Pancreas (tissue), 10 donors: Measurements from ENCODE around the gene PDHB. TPM values are rescaled to one million over a fixed set of nuclear protein-coding genes. Genes with fewer than 3 reads are reported as not detected.

ENCODE experiments used
- ATAC-seq, 4 donors: fragments of 200-7000 bp; cut with Tn5 transposase; one replicate each; pipeline versions ENCODE4 v1.8.0 to v1.9.1; 2020; ENCODE audit warnings: mild to moderate bottlenecking in 4 of 4, moderate library complexity in 4 of 4
- DNase-seq, 6 donors: peaks; one replicate each; pipeline ENCODE4 v3.0.0-alpha.2; 2020
- FAIRE-seq: peaks from 2 replicates; lab custom pipeline; 2012; peaks lifted over from hg19 to GRCh38; lab: Jason Lieb, UNC
- H3K27ac ChIP-seq, 4 donors: fragments of 200-600 bp; sonication (generic); 1 replicate in 3 of 4; 2 replicates in 1 of 4; pipeline versions ENCODE4 v1.5.0 to v1.8.0; 2020
- H3K27me3 ChIP-seq, 4 donors: fragments of 200-600 bp; one replicate each; pipeline ENCODE4 v1.8.0; 2021
- H3K36me3 ChIP-seq, 3 donors: fragments of 200-600 bp; sonication (generic) in 1 of 3; one replicate each; pipeline versions ENCODE4 v1.5.0 to v1.8.0; 2020 to 2021
- H3K4me1 ChIP-seq, 3 donors: fragments of 200-600 bp; one replicate each; pipeline ENCODE4 v1.8.0; 2021
- H3K4me3 ChIP-seq, 4 donors: fragments of 200-600 bp; sonication (generic) in 2 of 4; one replicate each; pipeline versions ENCODE4 v1.5.0 to v1.8.0; 2020 to 2021
- H3K9me3 ChIP-seq, 4 donors: fragments of 200-600 bp; one replicate each; pipeline ENCODE4 v1.8.0; 2021
- CTCF ChIP-seq, 4 donors: fragments of 200-600 bp; sonication (generic) in 3 of 4; IDR thresholded peaks; one replicate each; pipeline versions ENCODE4 v1.5.0 to v1.8.0; 2021; ENCODE audit warnings: antibody characterized with exemption in 4 of 4
- WGBS, 2 donors: extraction: QIAGEN DNeasy Blood & Tissue Kit; methylation state at CpG; one replicate each; pipeline ENCODE4 v1.1.7; 2013; 5-methylcytosine and 5-hydroxymethylcytosine counted together
- intact Hi-C, 3 donors: fragments of 100-400 bp; cut with DNase I; formaldehyde crosslinking; loops; one replicate each; pipeline versions ENCODE4 v1.11.1 to v1.14.2; 2022
- polyA plus RNA-seq, 2 donors: library from polyadenylated mRNA; stranded (reverse); fragments of 200-250 nt; gene quantifications; one replicate each; pipeline ENCODE4 v1.2.3, GENCODE V29; 2013
- total RNA-seq, 6 donors: library from RNA; stranded (reverse); fragmentation: NEBNext Ultra II Directional in 4 of 6; extraction: Animal tissue kit (Norgen Biotek cat#: 25700) in 4 of 6; gene quantifications; one replicate each; pipeline versions ENCODE4 v1.2.1 to v1.2.4, GENCODE V29; 2021 to 2023
- donor health status: healthy with polysubstance abuse.
- donor health status: DM: no; HTN: no; CAD: no; lungs with moderate emphysema.
- donor health status: DM: no; HTN: no; CAD: no.
- donor health status: control.
- donor health status: control.
- donor health status: Bipolar disorder and iron deficiency.
- donor health status: DM: yes; HTN: yes; CAD: no.
- donor health status: DM: no; HTN: no; CAD: no.
- donor health status: DM: no; HTN: no; CAD: no.
- donor health status: DM: yes; HTN: yes; CAD: no.

Gene PDHB
- total and polyA plus RNA-seq, 8 donors, result 17.7 to 44.9 (median 25.7) TPM

GRCh38 chr3:58463942-58464271 lies 30.3 kb upstream of the PDHB start:
- WGBS, 2 donors, result 31 to 35% methylated on average over 5 of the region's 5 CpGs
- Histone ChIP-seq H3K36me3 (no peaks in the 10 kb centered on the region), H3K27me3 (no peaks in the 10 kb centered on the region), H3K4me3 (peak overlapping the region in 1 of 4 donors; percentile 37), H3K27ac (no peak overlapping the region), H3K9me3 (no peaks in the 10 kb centered on the region), H3K4me1 (peaks cover 0 to 5% (median 0%) of the 10 kb centered on the region in 3 donors)
- no peak for DNase-seq
- no peak for FAIRE-seq
- no peak for ATAC-seq
- no peak for TF ChIP-seq CTCF (IDR thresholded peaks at IDR 0.05)
- intact Hi-C loops, result loop anchor here in 1 of 3 donors (10.0 kb wide), 1 partner anchor 171 kb away; no protein-coding TSS in a partner anchor

- Histone ChIP-seq H3K4me1 (peaks cover 0 to 5% (median 0%) of the 10 kb centered on the region in 3 donors), H3K27me3 (no peaks in the 10 kb centered on the region), H3K9me3 (no peaks in the 10 kb centered on the region), H3K4me3 (peak overlapping the region in 2 of 4 donors; percentile 11 to 37), H3K27ac (no peak overlapping the region), H3K36me3 (no peaks in the 10 kb centered on the region)
- intact Hi-C loops, result loop anchor here in 1 of 3 donors (10.0 kb wide), 1 partner anchor 171 kb away; no protein-coding TSS in a partner anchor
- ATAC-seq (peak; percentile 85 to 98 (median 98)), FAIRE-seq (no peak), DNase-seq (peak; percentile 56 to 80 (median 72))
- WGBS, 2 donors, result 8 to 10% methylated on average over 18 of the region's 18 CpGs
- TF ChIP-seq CTCF (IDR thresholded peaks at IDR 0.05), result peak; percentile 40 to 77 (median 66)
Measured at GRCh38 chr3:58463181-58463941, 29.7 kb upstream of the PDHB start.

GRCh38 chr3:58462829-58463180 lies 29.2 kb upstream of the PDHB start:
- intact Hi-C loops, result loop anchor here in 1 of 3 donors (10.0 kb wide), 1 partner anchor 172 kb away; no protein-coding TSS in a partner anchor
- H3K27ac ChIP-seq, result no peak overlapping the region
- H3K36me3 ChIP-seq, result no peaks in the 10 kb centered on the region
- 67 to 75% methylated on average over 4 of the region's 4 CpGs for WGBS, 2 donors
- no peak overlapping the region for H3K4me3 ChIP-seq
- H3K9me3 ChIP-seq, result no peaks in the 10 kb centered on the region
- H3K4me1 ChIP-seq, result peaks cover 0 to 5% (median 0%) of the 10 kb centered on the region in 3 donors
- FAIRE-seq (no peak), DNase-seq (no peak), ATAC-seq (no peak)
- H3K27me3 ChIP-seq, result no peaks in the 10 kb centered on the region
- TF ChIP-seq CTCF (IDR thresholded peaks at IDR 0.05), result no peak

- no peak for TF ChIP-seq CTCF (IDR thresholded peaks at IDR 0.05)
- no peaks in the 10 kb centered on the region for H3K27me3 ChIP-seq
- H3K27ac ChIP-seq, result no peak overlapping the region
- DNase-seq (no peak), FAIRE-seq (no peak), ATAC-seq (no peak)
- H3K4me3 ChIP-seq, result no peak overlapping the region
- intact Hi-C loops, result no loop called here
- 68 to 89% methylated on average over 4 of the region's 4 CpGs for WGBS, 2 donors
- no peaks in the 10 kb centered on the region for H3K9me3 ChIP-seq
- H3K36me3 ChIP-seq, result no peaks in the 10 kb centered on the region
- peaks cover 0 to 5% (median 0%) of the 10 kb centered on the region in 3 donors for H3K4me1 ChIP-seq
Measured at GRCh38 chr3:58459160-58459559, 25.5 kb upstream of the PDHB start.

GRCh38 chr3:58452176-58452575 lies 18.5 kb upstream of the PDHB start:
- Histone ChIP-seq H3K27me3 (no peaks in the 10 kb centered on the region), H3K27ac (no peak overlapping the region), H3K36me3 (no peaks in the 10 kb centered on the region), H3K9me3 (no peaks in the 10 kb centered on the region), H3K4me1 (no peaks in the 10 kb centered on the region), H3K4me3 (no peak overlapping the region)
- 53 to 57% methylated on average over 1 of the region's 1 CpG for WGBS, 2 donors
- ATAC-seq (no peak), DNase-seq (no peak), FAIRE-seq (no peak)
- intact Hi-C loops, result no loop called here
- TF ChIP-seq CTCF (IDR thresholded peaks at IDR 0.05), result no peak
